HG03103 (cell line): ENCODE data around the gene MSANTD7.
A peak's percentile ranks its signal among the peaks of the same experiment; 100 is the strongest.
"Not testable (repeated sequence)": the region's sequence is repeated elsewhere in the genome, so short reads cannot be mapped to it uniquely, and the experiment has no call there.

ENCODE experiments used
- ATAC-seq: cut with Tn5 transposase; IDR thresholded peaks from one replicate; pipeline ENCODE4 v1.9.1; 2021; ENCODE audit warnings: low read depth; ENCODE audit not compliant: unreplicated experiment

MSANTD7 gene, protein sequence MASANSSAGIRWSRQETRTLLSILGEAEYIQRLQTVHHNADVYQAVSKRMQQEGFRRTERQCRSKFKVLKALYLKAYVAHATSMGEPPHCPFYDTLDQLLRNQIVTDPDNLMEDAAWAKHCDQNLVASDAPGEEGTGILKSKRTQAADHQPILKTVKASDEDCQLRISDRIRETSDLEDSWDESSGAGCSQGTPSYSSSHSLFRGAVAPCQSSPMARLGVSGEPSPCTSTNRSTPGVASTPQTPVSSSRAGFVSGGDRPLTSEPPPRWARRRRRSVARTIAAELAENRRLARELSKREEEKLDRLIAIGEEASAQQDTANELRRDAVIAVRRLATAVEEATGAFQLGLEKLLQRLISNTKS

DNA sequence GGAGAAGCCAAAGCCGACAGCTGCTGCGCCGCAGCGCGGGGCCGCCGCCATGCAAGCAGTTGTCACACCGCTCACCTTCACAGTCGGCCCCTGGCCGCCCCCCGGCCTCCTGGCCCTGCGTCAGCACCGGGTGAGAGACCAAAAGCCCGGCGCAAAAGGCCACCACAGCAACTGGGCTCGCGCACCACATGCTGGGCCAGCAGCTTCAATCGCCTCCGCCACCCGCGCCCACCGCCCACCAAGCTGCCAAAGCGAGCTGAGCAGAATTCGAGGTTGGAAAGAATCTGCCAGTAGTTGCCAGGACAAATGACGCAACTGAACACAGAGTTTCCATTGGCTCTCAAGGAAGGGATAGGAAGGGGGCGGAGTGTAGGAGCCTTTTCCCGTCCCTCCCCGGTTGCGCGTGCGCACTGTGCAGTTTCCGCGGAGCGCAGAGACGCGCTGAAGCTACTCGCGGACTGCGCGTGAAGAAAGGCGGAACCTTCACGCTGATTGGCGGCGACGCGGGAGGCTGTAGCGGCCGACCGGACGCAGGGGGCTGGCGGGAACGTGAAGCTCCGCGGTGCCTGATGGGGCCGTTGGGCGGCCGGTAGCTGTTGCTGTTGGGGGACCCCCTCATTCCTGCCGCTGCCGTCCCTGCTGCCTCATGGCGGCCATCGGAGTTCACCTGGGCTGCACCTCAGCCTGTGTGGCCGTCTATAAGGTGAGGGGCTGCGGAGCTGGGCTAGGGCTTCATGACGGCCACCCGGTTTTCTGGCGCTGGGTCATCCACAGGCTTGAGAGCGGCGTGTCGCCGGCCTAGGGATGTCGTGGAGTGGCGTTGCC lies at the start of gene MSANTD7, which contains the start of the genes CDNF and HSPA14:
Gene MSANTD7 (plus strand): TSS at position 550 of the 825 bp plus-strand sequence. CDS start 3,979 bp downstream, outside the sequence.
Gene CDNF (minus strand): TSS at position 281 of the 825 bp plus-strand sequence. CDS start 91 bp downstream, at position 190.
Gene HSPA14 (plus strand): TSS at position 550 of the 825 bp plus-strand sequence. CDS start 97 bp downstream, at position 647.
- peak; percentile 87 for ATAC-seq

DNA sequence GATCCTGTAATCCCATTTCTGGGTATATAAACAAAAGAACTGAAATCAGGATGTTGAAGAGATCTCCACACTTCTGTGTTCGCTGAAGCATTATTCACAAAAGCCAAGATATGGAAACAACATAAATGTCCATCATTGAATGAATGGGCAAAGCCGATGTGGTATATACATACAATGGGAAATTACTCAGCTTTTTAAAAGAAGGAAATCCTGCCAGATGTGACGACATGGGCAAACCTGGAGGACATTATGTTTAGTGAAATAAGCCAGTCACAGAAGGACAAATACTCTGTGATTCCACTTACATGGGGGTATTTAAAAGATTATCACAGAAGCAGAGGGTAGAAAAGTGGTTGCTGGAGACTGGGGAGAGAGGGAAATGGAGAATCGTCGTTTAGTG lies 39.5 kb upstream of the MSANTD7 start:
- no peak for ATAC-seq

- ATAC-seq: no peak
These were observed 37.7 kb upstream of the MSANTD7 start for GRCh38 chr10:14800397-14800796.

GRCh38 chr10:14801723-14802122 lies 36.4 kb upstream of the MSANTD7 start:
- ATAC-seq: no peak

- ATAC-seq: no peak
These were observed 34.3 kb upstream of the MSANTD7 start for GRCh38 chr10:14803827-14804226.

DNA sequence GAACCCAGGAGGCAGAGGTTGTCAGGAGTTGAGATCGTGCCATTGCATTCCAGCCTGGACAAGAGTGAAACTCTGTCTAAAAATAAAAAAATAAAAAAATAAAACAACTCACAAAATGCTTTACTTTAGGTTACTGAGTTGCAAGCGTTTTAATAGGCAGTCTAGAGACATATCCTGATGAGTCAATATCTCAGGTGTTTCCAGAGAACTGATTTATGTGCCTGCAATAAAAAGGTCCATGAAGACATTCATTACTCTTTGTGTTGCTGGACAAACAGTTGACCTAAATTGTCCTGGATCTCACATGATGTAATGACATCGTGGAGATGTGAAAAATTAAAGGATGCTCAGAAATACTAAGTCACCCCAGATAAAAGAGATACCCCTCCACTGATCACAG lies 31.8 kb upstream of the MSANTD7 start:
- no peak for ATAC-seq

- no peak for ATAC-seq
These were observed 26.8 kb upstream of the MSANTD7 start for GRCh38 chr10:14810969-14811953.

- ATAC-seq: no peak
These were observed 25.8 kb upstream of the MSANTD7 start for GRCh38 chr10:14812271-14812670.

DNA sequence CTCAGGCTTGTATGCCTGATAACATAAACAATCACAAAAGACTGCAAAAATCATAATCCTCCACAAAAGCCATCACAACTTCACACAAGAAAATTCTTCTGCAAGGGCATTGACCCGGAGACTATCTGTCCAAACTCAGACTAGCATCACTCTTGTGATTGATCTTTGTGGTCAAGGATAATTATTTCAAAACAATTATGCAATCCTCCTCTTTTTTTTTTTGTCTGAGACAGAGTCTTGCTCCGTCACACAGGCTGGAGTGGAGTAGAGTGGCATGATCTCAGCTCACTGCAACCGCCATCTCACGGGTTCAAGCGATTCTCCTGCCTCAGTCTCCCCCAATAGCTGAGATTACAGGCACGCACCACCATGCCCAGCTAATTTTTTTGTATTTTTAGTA lies 22.4 kb upstream of the MSANTD7 start:
- ATAC-seq: no peak

- ATAC-seq: not testable (repeated sequence)
These were observed 21.4 kb upstream of the MSANTD7 start for GRCh38 chr10:14816717-14817116.

DNA sequence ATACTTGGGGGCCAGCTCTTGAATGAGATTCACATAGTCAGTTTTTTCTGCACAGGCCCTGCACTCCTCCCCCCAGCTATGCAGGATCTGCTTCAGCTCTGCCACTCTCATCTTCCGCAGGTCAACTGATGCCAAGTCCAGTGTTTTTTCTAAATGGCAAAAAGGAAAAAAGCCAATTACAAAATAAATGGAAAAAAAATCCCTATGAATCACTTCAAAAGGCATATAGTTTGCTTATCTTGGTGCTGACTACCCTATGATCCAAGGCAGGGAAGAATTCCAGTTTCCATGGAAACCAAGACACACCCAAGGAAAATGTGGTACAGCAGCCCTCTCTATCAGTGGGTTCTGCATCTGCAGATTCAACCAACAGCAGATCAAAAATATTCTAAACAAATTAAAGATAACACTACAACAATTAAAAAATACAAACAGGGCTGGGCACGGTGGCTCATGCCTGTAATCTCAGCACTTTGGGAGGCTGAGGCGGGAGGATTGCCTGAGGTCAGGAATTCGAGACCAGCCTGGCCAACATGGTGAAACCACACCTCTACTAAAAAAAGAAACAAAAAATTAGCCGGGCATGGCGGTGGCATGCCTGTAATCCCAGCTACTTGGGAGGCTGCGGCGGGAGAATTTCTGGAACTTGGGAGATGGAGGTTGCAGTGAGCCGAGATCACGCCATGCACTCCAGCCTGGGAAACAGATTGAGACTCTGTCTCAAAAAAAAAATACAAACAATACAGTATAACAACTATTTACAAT lies 17.9 kb upstream of the MSANTD7 start:
- ATAC-seq: no peak

DNA sequence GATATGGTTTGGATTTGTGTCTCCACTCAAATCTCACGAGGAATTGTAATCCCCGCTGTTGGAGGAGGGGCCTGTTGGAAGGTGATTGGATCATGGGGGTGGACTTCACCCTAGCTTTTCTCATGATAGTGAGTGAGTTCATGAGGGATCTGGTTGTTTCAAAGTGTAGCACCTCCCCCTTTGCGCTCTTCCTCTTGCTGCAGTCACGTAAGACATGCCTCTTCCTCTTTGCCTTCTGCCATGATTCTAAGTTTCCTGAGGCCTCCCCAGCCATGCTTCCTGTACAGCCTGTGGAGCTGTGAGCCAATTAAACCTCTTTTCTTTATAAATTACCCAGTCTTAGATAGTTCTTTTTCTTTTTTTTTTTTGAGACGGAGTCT lies 17.3 kb upstream of the MSANTD7 start:
- ATAC-seq: no peak

- no peak for ATAC-seq
These were observed 16.3 kb upstream of the MSANTD7 start for GRCh38 chr10:14821635-14822375.

DNA sequence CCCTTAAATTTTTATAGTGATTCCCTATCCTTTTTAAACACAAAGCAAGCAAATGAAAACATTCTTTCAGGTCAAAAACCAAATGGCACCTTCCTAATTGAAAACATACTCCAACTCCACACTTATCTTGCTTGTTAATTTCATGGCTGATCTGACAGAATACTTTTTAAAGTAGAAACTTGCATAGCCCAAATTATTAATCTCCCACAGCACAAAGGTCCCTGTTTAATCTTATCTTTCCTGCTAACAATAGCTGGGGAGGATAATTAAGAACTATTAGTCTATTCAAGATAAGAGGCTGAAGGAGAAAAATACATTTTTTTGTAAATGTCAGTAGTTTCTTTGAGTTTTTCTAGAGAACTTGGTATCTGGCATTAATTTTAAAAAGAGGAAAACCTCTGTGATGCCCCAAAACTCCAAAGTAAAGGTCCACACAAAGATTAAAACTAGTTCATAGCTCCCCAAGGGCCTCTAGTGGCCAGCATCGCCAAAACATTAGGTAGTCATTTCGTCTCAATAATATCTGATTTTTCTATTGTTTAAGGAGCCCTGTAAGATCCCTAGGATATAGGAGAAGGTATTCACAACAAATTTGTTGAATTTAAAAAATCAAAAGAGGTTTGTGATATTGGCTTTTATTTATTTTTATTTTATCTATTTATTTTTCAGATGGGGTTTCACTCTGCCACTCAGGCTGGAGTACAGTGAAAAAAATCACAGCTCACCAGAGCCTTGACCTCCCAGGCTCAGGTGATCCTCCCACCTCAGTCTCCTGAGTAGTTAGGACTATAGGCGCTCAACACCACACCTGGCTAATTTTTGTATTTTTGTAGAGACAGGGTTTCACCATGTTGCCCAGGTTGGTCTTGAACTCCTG lies 15.0 kb upstream of the MSANTD7 start:
- no peak for ATAC-seq

GRCh38 chr10:14823966-14824365 lies 14.1 kb upstream of the MSANTD7 start:
- no peak for ATAC-seq

GRCh38 chr10:14826076-14826829 lies 11.9 kb upstream of the MSANTD7 start:
- ATAC-seq: no peak

DNA sequence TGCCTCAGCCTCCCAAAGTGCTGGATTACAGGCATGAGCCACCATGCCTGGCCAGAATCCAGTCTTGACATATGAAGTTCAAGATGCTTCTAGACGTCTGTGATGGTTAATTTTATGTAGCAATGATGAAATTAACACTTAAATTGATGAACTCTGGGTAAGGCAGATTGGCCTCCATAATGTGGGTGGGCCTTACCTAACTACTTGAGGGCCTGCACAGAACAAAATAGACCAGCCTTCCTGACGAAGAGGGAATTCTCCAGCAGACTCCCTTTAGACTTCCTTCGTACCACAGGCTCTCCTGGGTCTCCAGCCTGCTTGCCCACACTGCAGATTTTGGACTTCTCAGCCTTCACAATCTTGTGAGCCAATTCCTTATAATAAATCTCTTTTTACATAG lies 5.0 kb upstream of the MSANTD7 start:
- ATAC-seq: no peak
